Activated naive CD4-positive, alpha-beta T cell treated with anti-CD3 and anti-CD28 coated beads, Interleukin-2, amount 10 ng/mL, durations not matched to agents 7 days and 5 days (primary cell): ENCODE results near the gene COPS4.
A peak's percentile ranks its signal among the peaks of the same experiment; 100 is the strongest.
"Not testable (repeated sequence)": the region's sequence is repeated elsewhere in the genome, so short reads cannot be mapped to it uniquely, and the experiment has no call there.

ENCODE experiments used
- CTCF ChIA-PET: fragments of 350-600 bp; sonication (Branson Sonifier 250); formaldehyde crosslinking; loops from one replicate; lab custom pipeline; 2021; ENCODE audit warnings: antibody characterized with exemption; lab: Charles Lee
- DNase-seq: peaks from one replicate; pipeline ENCODE4 v3.0.0-alpha.2; 2020
- H3K27ac Mint-ChIP-seq: one replicate; pipeline ENCODE4 v1.8.0; 2021; ENCODE audit warnings: mild to moderate bottlenecking, moderate library complexity, mixed read lengths
- H3K27me3 Mint-ChIP-seq: one replicate; pipeline ENCODE4 v1.8.0; 2021; ENCODE audit warnings: mild to moderate bottlenecking, mixed read lengths
- H3K36me3 Mint-ChIP-seq: one replicate; pipeline ENCODE4 v1.8.0; 2021; ENCODE audit warnings: mixed read lengths
- H3K4me1 Mint-ChIP-seq: one replicate; pipeline ENCODE4 v1.8.0; 2021; ENCODE audit warnings: mixed read lengths
- H3K4me3 Mint-ChIP-seq: one replicate; pipeline ENCODE4 v1.8.0; 2021; ENCODE audit warnings: mild to moderate bottlenecking, moderate library complexity, mixed read lengths
- H3K9me3 Mint-ChIP-seq: one replicate; pipeline ENCODE4 v1.8.0; 2021; ENCODE audit warnings: mixed read lengths

COPS4 gene

GRCh38 chr4:83034630-83035494 is at the start of gene COPS4:
Gene COPS4 (plus strand): TSS chr4:83035183. CDS start chr4:83035225, 42 bp downstream.
- H3K27ac Mint-ChIP-seq: peak within 1 kb of the TSS; percentile 100
- peaks cover 5% of the 10 kb centered on the region for H3K36me3 Mint-ChIP-seq
- H3K27me3 Mint-ChIP-seq: peaks cover 11% of the 10 kb centered on the region
- peak within 1 kb of the TSS; percentile 99 for H3K4me3 Mint-ChIP-seq
- H3K9me3 Mint-ChIP-seq: no peaks in the 10 kb centered on the region
- H3K4me1 Mint-ChIP-seq: peaks cover 29% of the 10 kb centered on the region
- DNase-seq: peak; percentile 97
- CTCF ChIA-PET: interaction anchor here (0.7 to 1.4 kb wide), 12 partner anchors 13 to 249 kb away, joined by 3 to 10 read pairs (median 4); partner anchors contain the start of genes COQ2 and LIN54

DNA sequence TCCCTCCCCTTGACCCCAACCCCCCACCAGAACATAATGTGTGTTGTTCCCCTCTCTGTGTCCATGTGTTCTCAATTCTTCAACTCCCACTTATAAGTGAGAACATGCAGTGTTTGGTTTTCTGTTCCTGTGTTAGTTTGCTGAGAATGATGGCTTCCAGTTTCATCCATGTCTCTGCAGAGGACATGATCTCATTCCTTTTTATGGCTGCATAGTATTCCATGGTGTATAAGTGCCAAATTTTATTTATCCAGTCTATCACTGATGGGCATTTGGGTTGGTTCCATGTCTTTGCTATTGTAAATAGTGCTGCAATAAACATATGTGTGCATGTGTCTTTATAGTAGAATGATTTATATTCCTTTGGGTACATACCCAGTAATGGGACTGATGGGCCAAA is 47.5 kb upstream of the COPS4 start:
- peaks cover 31% of the 10 kb centered on the region for H3K36me3 Mint-ChIP-seq
- CTCF ChIA-PET: not testable (repeated sequence)

DNA sequence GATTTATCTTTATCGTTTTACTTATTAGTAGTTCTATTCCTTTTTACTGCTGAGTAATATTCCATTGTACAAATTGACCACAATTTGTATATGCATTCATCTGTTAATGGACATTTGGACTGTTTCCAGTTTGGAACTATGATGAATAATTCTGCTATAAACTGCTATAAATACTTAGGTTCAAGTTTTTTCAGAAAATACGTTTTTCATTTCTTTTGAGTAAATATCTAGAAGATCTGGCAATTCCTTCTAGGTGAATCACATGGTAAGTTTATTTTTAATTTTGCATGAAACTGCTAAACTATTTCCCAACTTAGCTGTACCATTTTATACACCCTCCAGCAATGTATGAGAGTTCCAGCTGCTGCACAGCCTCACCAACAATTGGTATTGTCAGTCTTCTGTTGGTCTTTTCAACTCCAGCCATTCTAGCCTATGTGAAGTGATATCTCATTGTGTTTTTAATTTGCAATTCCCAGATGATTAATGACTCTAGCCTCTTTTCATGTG is 46.6 kb upstream of the COPS4 start:
- DNase-seq: no peak
- no peaks in the 10 kb centered on the region for H3K27me3 Mint-ChIP-seq
- H3K36me3 Mint-ChIP-seq: peaks cover 28% of the 10 kb centered on the region
- H3K4me3 Mint-ChIP-seq: no peak overlapping the region
- no peaks in the 10 kb centered on the region for H3K9me3 Mint-ChIP-seq
- peak overlapping the region; percentile 19 for H3K27ac Mint-ChIP-seq
- peaks cover 36% of the 10 kb centered on the region for H3K4me1 Mint-ChIP-seq
- CTCF ChIA-PET: no interaction called here

More for the DNA sequence above, 47.5 kb upstream of the COPS4 start:
- not testable (repeated sequence) for H3K27ac Mint-ChIP-seq, H3K27me3 Mint-ChIP-seq, DNase-seq, H3K9me3 Mint-ChIP-seq, H3K4me3 Mint-ChIP-seq
- peaks cover 36% of the 10 kb centered on the region for H3K4me1 Mint-ChIP-seq

GRCh38 chr4:82989575-82990429 is 45.2 kb upstream of the COPS4 start:
- H3K4me1 Mint-ChIP-seq: peaks cover 28% of the 10 kb centered on the region
- DNase-seq: peak; percentile 50
- H3K27me3 Mint-ChIP-seq: no peaks in the 10 kb centered on the region
- CTCF ChIA-PET: no interaction called here
- peak overlapping the region; percentile 9 for H3K4me3 Mint-ChIP-seq
- peaks cover 17% of the 10 kb centered on the region for H3K36me3 Mint-ChIP-seq
- peak overlapping the region; percentile 77 for H3K27ac Mint-ChIP-seq
- no peaks in the 10 kb centered on the region for H3K9me3 Mint-ChIP-seq

DNA sequence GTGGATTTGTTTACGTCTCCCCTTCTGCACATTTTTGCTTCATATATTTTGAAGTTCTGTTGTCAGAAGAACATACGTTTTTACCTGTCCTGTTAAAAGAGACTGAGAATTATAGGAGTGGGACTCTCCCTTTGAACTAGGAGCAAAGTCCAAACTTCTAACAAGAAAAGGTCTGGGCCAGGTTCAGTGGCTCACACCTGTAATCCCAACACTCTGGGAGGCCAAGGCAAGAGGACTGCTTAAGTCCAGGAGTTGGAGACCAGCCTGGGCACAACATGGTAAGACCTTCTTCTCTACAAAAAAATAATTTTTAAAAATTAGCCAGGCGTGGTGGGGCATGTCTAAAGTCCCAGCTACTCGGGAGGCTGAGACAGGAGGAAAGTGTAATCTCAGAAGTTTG is 40.1 kb upstream of the COPS4 start:
- peaks cover 19% of the 10 kb centered on the region for H3K4me1 Mint-ChIP-seq
- no peak for DNase-seq
- H3K27ac Mint-ChIP-seq: no peak overlapping the region
- H3K27me3 Mint-ChIP-seq: no peaks in the 10 kb centered on the region
- CTCF ChIA-PET: no interaction called here
- no peaks in the 10 kb centered on the region for H3K9me3 Mint-ChIP-seq
- H3K4me3 Mint-ChIP-seq: no peak overlapping the region
- peaks cover 6% of the 10 kb centered on the region for H3K36me3 Mint-ChIP-seq

GRCh38 chr4:82998898-82999297 is 36.1 kb upstream of the COPS4 start:
- Mint-ChIP-seq H3K36me3 (peaks cover 15% of the 10 kb centered on the region), H3K9me3 (no peaks in the 10 kb centered on the region), H3K4me1 (peaks cover 17% of the 10 kb centered on the region), H3K27me3 (no peaks in the 10 kb centered on the region), H3K27ac (no peak overlapping the region), H3K4me3 (no peak overlapping the region)
- CTCF ChIA-PET: no interaction called here
- DNase-seq: no peak

- no peak overlapping the region for H3K27ac Mint-ChIP-seq
Measured at GRCh38 chr4:83002329-83002728, 32.7 kb upstream of the COPS4 start.

DNA sequence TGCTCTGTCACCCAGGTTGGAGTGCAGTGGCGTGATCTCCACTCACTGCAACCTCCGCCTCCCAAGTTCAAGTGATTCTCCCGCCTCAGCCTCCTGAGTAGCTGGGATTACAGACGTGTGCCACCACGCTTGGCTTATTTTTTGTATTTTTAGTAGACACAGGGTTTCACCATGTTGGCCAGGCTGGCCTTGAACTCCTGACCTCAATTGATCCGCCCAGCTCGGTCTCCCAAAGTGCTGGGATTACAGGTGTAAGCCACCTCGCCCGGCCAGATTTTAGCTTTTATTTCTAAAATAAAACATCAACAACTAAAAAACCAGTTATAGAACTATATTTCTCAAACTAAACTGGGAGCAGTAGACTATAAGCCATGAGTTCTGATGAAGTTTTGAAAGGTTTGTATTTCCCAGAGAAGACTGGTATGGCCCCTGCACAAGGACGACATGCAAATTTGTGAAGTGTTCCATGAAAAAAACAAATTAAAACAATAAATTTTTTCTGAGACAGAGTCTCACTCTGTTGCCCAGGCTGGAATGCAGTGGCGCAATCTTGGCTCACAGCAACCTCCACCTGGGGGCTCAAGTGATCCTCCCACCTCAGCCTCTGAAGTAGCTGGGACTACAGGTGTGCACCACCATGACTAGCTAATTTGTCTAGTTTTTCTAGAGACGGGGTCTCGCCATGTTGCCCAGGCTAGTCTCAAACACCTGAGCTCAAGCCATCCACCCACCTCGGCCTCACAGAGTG is 31.8 kb upstream of the COPS4 start:
- DNase-seq, H3K4me3 Mint-ChIP-seq, H3K27me3 Mint-ChIP-seq, H3K9me3 Mint-ChIP-seq, CTCF ChIA-PET, H3K27ac Mint-ChIP-seq: not testable (repeated sequence)
- peaks cover 32% of the 10 kb centered on the region for H3K4me1 Mint-ChIP-seq
- H3K36me3 Mint-ChIP-seq: peaks cover 21% of the 10 kb centered on the region

More at GRCh38 chr4:83002329-83002728, 32.7 kb upstream of the COPS4 start:
- Mint-ChIP-seq H3K9me3 (no peaks in the 10 kb centered on the region), H3K4me1 (peaks cover 25% of the 10 kb centered on the region), H3K4me3 (no peak overlapping the region), H3K36me3 (peaks cover 22% of the 10 kb centered on the region), H3K27me3 (no peaks in the 10 kb centered on the region)
- DNase-seq: no peak
- CTCF ChIA-PET: no interaction called here

DNA sequence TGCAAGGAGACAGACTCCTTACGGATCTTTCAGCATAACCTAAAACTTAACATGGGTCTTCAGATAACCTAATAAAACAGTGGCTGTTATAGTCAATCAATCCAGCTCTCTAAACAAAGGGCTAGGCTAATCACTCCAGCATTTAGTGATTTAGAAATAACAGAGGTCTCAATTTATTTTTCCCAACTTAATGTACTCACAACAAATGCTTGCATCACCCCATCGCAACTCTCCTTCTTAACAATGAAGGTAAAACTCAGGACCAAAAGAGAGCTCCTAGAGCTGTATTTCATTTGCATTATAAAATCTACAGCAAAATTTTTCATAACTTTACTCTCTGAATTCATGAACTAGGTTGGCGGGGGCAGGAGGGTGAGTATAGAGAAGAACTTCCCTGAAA is 25.5 kb upstream of the COPS4 start:
- Mint-ChIP-seq H3K4me1 (peaks cover 59% of the 10 kb centered on the region), H3K27me3 (no peaks in the 10 kb centered on the region), H3K4me3 (peak overlapping the region; percentile 90), H3K36me3 (peaks cover 17% of the 10 kb centered on the region), H3K9me3 (no peaks in the 10 kb centered on the region), H3K27ac (peak overlapping the region; percentile 93)
- CTCF ChIA-PET: interaction anchor here (1.0 to 1.2 kb wide), 2 partner anchors 27 to 244 kb away, joined by 3 to 5 read pairs; no protein-coding TSS in a partner anchor
- no peak for DNase-seq

- no peak for DNase-seq
- no peaks in the 10 kb centered on the region for H3K9me3 Mint-ChIP-seq
- CTCF ChIA-PET: interaction anchor here (1.0 to 2.1 kb wide), 3 partner anchors 26 to 243 kb away, joined by 3 to 5 read pairs (median 4); no protein-coding TSS in a partner anchor
- H3K4me3 Mint-ChIP-seq: peak overlapping the region; percentile 90
- peaks cover 15% of the 10 kb centered on the region for H3K36me3 Mint-ChIP-seq
- H3K27me3 Mint-ChIP-seq: no peaks in the 10 kb centered on the region
- H3K4me1 Mint-ChIP-seq: peaks cover 59% of the 10 kb centered on the region
- peak overlapping the region; percentile 93 for H3K27ac Mint-ChIP-seq
Measured at GRCh38 chr4:83010111-83010521, 24.9 kb upstream of the COPS4 start.

GRCh38 chr4:83010522-83011318 is 24.3 kb upstream of the COPS4 start, which contains the start of gene LIN54:
Gene LIN54 (minus strand): TSS chr4:83010823. CDS start chr4:82984844, 25,979 bp downstream.
- DNase-seq: peak; percentile 94
- CTCF ChIA-PET: interaction anchor here (0.6 to 2.1 kb wide), 5 partner anchors 24 to 866 kb away, joined by 3 to 4 read pairs (median 4); partner anchors contain the start of gene COPS4
- Mint-ChIP-seq H3K27me3 (no peaks in the 10 kb centered on the region), H3K4me1 (peaks cover 56% of the 10 kb centered on the region), H3K27ac (peak within 1 kb of the TSS; percentile 93), H3K4me3 (peak within 1 kb of the TSS; percentile 90), H3K36me3 (peaks cover 13% of the 10 kb centered on the region), H3K9me3 (no peaks in the 10 kb centered on the region)

DNA sequence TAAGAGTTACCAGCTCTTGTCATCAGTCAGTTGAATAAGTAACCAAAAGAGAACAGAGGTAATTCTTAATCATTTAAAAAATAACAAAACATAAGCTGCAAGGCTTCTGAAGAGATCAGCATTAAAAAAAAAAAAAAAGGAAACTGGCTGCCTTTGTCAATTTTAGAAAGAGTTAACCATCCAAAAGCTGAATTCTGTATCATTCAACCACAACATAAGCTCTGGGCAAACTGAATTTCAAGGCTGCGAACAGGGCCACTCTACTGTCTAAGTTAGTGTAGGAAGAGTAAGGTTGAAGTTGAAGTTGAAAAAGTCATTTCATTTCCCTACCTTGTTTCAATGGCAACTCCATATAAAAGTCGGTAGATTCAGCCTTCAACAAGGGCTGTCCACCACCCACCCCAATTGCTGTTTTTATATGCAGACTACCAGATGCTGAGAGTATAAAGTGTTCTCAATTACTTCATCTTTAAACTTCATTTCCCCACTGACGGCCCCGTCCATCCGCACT is 23.2 kb upstream of the COPS4 start:
- peak overlapping the region; percentile 90 for H3K4me3 Mint-ChIP-seq
- CTCF ChIA-PET: interaction anchor here (0.6 to 2.1 kb wide), 5 partner anchors 23 to 867 kb away, joined by 3 to 4 read pairs (median 4); partner anchors contain the start of gene COPS4
- no peaks in the 10 kb centered on the region for H3K9me3 Mint-ChIP-seq
- H3K27me3 Mint-ChIP-seq: no peaks in the 10 kb centered on the region
- peak overlapping the region; percentile 93 for H3K27ac Mint-ChIP-seq
- H3K4me1 Mint-ChIP-seq: peaks cover 51% of the 10 kb centered on the region
- no peak for DNase-seq
- H3K36me3 Mint-ChIP-seq: peaks cover 7% of the 10 kb centered on the region
